HG03139 (cell line): ENCODE data around the gene FBLN7.
"Not testable (repeated sequence)": the region's sequence is repeated elsewhere in the genome, so short reads cannot be mapped to it uniquely, and the experiment has no call there.

Experiments used
- ATAC-seq: cut with Tn5 transposase; IDR thresholded peaks from one replicate; pipeline ENCODE4 v1.9.1; 2021; ENCODE audit not compliant: unreplicated experiment

The FBLN7 gene, protein sequence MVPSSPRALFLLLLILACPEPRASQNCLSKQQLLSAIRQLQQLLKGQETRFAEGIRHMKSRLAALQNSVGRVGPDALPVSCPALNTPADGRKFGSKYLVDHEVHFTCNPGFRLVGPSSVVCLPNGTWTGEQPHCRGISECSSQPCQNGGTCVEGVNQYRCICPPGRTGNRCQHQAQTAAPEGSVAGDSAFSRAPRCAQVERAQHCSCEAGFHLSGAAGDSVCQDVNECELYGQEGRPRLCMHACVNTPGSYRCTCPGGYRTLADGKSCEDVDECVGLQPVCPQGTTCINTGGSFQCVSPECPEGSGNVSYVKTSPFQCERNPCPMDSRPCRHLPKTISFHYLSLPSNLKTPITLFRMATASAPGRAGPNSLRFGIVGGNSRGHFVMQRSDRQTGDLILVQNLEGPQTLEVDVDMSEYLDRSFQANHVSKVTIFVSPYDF

GRCh38 chr2:112138159-112139032, at the start of gene FBLN7:
Gene FBLN7 (plus strand): TSS chr2:112138385. CDS start chr2:112138656, 271 bp downstream.
- ATAC-seq, result no peak

GRCh38 chr2:112089375-112089774, 48.8 kb upstream of the FBLN7 start:
- ATAC-seq, result no peak

- ATAC-seq, result no peak
Observed at GRCh38 chr2:112092286-112093041, 45.7 kb upstream of the FBLN7 start.

DNA sequence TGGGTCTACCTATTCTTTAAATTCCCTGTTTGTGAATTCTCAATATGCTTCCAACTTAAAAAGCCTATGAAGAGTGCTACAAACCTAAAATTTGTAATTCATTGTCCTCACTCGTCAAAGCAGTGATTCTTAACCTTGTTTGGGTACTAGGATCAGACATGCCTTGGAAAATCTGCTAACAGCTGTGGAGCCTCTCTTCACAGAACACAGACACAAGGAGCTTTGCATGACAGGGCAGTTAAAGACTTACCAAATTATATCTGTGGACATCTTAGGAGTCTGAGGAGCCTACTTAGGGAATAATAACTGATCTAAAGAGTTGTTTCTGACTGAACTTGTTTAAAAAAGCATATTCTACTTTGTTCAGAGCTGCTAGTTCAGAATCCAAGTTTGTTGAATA, 45.0 kb upstream of the FBLN7 start:
- no peak for ATAC-seq

GRCh38 chr2:112095681-112096080, 42.5 kb upstream of the FBLN7 start:
- ATAC-seq, result no peak

DNA sequence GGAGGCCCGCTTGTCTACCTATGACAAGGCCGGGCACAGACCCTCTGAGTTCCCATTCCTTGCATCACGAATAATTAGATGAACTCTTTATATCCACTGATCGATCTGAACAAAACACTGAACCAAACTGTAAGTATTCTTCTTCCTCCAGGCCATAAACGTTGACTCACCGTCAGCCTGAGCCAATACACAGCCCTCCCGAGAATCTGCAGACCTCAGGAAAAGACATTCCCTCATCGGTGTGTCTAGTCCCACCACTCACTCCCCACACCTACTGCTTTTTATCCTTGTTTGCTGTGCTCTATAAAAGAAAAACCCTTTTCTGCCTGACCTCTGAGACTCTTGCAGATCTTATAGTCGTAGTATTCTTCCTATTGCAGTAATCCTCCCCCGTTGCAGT, 42.1 kb upstream of the FBLN7 start:
- no peak for ATAC-seq

- ATAC-seq, result no peak
Observed at GRCh38 chr2:112108178-112108832, 29.9 kb upstream of the FBLN7 start.

GRCh38 chr2:112109278-112109677, 28.9 kb upstream of the FBLN7 start:
- ATAC-seq, result no peak

- no peak for ATAC-seq
Observed at GRCh38 chr2:112110966-112111365, 27.2 kb upstream of the FBLN7 start.

DNA sequence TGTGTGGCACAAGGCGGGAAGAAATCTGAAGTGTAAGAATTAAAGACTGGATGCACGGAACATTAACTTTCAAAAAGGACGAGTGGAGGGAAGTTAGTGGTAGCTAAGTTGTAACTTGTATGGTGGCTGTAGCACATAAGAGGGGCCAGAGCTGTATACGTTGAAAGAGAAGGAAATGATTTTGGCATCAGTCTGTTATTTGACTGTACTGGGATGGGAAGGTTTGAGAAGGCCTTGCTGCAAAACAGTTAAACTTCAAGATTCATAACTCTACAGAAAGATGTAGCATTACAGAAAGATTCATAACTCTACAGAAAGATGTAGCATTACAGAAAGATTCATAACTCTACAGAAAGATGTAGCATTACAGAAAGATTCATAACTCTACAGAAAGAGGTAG, 24.8 kb upstream of the FBLN7 start:
- not testable (repeated sequence) for ATAC-seq

DNA sequence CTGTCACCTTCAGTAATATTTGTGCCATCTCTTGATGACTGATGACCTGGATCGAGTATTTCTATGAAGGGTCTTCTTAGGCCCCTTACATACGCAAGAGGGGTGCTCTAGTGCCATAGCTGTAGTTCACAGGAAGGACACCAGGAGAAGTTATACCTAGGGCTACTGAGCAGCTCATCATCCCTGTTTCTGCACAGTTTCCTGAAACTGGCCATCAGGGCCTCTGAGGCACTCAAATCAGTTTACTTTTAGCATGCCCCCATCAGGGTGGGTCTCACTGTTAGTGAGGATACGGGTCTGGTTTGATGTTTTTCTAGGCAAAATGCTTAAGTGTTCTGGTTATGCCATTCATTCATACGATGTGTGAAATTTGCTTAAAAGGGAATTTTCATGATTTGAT, 20.0 kb upstream of the FBLN7 start:
- ATAC-seq, result no peak

- ATAC-seq, result no peak
Observed at GRCh38 chr2:112121682-112122254, 16.4 kb upstream of the FBLN7 start.

DNA sequence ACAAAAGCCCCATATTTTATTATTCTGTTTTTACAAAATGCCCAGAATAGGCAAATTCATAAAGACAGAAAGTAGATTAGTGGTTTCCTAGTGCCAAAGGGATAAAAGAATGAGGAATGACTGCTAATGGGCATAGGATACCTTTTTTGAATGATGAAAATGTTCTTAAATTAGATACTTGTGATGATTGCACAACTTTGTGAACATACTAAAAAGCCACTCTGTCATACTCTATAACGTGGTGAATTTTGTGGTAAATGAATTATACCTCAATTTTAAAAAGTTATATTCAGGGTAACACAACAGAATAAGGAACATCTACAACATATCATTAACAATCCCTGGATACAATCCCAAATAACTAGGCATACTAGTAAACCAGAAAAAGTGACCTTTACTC, 9.1 kb upstream of the FBLN7 start:
- ATAC-seq, result no peak

DNA sequence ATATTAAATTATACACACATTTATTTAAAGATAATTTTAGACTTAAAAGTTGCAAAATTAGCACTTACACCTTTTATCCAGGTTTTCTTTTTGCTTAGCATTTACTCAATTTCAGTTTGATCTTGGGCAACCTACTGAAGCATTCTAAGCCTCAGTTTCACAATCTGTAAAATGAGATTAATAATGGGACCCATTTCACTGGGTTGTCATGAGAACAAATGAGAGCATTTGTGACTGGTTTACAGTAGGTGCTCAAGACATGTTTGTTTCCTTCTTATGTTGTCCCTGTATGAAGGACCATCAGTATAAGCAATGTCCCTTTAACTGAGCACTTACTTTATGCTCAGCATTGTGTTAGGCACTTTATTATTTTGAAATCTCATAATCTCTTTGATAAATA, 4.8 kb upstream of the FBLN7 start:
- ATAC-seq, result no peak

- no peak for ATAC-seq
Observed at GRCh38 chr2:112134120-112134519, 4.1 kb upstream of the FBLN7 start.

DNA sequence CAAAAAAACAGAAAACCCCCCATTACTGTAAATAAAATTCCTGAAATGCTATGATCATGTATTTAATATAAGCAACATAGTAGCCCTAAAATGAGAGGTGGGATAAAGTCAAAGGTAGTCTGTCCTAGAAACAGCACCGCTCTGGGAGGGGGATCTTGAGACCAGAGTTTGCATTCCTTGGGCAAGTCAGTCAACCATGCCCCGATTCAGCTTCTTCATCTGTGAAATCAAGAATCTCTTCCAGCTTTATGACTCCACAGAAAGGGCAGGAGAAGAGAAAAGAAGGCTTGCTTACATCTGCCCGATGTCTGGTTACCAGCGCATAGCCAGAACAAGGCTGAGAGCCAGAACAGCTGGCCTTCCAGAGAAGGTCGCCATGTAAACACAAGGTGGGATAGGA, 2.1 kb upstream of the FBLN7 start:
- no peak for ATAC-seq

DNA sequence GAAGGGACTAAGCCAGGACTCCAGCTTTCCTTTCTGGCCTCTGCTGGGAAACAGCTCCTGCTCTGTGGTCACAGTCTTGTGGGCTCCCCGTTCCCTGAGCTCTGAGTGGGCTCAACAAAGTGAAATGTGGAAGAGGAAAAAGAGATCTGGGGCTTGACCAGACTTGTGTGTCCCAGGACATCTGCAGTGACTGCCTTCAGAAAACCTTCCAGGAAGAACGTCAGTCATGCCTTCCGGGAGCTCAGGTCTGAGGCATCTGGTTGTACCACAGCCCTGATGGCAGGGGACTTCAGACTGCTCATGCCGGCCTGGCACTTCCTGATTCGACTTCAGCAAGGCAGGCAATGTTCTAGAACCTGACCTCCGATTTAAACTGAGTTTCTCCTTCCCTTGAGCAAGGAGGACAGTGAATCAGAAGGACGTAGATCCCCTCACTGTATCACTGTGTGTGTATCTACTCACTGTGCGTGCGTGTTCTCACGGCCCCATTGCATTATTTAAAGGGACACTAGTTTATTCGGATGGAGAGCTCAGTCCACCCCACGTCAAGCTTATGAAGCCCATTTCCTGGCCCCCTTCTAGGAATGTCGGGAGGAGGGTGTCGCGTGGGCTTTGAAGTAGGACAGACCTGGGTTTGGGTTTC, 548 bp upstream of the FBLN7 start:
- no peak for ATAC-seq

DNA sequence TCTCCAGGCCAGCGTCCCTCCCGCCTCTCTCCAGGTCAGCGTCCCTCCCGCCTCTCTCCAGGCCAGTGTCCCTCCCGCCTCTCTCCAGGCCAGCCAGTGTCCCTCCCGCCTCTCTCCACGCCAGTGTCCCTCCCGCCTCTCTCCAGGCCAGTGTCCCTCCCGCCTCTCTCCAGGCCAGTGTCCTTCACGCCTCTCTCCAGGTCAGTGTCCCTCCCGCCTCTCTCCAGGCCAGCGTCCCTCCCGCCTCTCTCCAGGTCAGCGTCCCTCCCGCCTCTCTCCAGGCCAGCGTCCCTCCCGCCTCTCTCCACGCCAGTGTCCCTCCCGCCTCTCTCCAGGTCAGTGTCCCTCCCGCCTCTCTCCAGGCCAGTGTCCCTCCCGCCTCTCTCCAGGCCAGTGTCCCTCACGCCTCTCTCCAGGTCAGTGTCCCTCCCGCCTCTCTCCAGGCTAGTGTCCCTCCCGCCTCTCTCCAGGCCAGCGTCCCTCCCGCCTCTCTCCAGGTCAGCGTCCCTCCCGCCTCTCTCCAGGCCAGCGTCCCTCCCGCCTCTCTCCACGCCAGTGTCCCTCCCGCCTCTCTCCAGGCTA, 939 bp downstream of the FBLN7 start:
- ATAC-seq, result not testable (repeated sequence)

DNA sequence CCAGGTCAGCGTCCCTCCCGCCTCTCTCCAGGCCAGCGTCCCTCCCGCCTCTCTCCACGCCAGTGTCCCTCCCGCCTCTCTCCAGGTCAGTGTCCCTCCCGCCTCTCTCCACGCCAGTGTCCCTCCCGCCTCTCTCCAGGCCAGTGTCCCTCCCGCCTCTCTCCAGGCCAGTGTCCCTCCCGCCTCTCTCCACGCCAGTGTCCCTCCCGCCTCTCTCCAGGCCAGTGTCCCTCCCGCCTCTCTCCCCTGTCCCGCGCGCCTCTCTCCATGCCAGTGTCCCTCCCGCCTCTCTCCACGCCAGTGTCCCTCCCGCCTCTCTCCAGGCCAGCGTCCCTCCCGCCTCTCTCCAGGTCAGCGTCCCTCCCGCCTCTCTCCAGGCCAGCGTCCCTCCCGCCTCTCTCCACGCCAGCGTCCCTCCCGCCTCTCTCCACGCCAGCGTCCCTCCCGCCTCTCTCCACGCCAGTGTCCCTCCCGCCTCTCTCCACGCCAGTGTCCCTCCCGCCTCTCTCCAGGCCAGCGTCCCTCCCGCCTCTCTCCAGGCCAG, 1.5 kb downstream of the FBLN7 start:
- ATAC-seq, result not testable (repeated sequence)
